Neuron (in vitro differentiated cells): ENCODE results near the gene MIF4GD.
"Not testable (repeated sequence)": the region's sequence is repeated elsewhere in the genome, so short reads cannot be mapped to it uniquely, and the experiment has no call there.

Experiments used
- H2AFZ ChIP-seq: one replicate; pipeline ENCODE4 v1.6.1; 2013; ENCODE audit warnings: low read depth, mild to moderate bottlenecking, inconsistent platforms, low read length, moderate library complexity
- H3K27me3 ChIP-seq: one replicate; pipeline ENCODE4 v1.6.1; 2013; ENCODE audit warnings: low read length; ENCODE audit not compliant: insufficient read depth
- H3K36me3 ChIP-seq: one replicate; pipeline ENCODE4 v1.6.1; 2013; ENCODE audit warnings: low read length; ENCODE audit not compliant: insufficient read depth
- H3K4me1 ChIP-seq: one replicate; pipeline ENCODE4 v1.6.1; 2013; ENCODE audit warnings: low read length; ENCODE audit not compliant: insufficient read depth
- H3K4me3 ChIP-seq: 2 replicates; pipeline ENCODE4 v1.5.1; 2013; ENCODE audit warnings: mild to moderate bottlenecking, low read length, moderate library complexity
- H3K9me3 ChIP-seq: one replicate; pipeline ENCODE4 v1.6.1; 2013; ENCODE audit warnings: low read length

MIF4GD gene

DNA sequence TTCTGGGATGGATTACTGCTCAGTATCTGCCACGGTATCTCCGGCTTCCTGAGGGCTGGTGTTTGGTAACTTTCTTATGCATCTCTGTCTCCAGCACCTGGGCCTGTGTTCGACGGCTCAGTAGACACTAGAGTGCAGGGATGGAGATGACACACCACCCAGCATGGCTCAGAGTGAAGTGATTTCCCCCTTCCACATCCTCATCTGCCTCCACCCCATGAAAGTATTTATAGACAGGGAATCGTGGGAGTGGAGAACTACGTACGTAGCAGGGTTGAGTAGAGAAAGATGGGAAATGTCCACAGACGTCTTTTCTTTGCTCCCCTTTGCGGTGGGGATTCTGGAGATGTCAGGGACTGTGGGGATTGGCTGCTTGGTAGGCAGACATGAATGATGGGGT is 30.0 kb upstream of the MIF4GD start:
- Histone ChIP-seq H3K4me3 (no peak overlapping the region), H3K36me3 (no peaks in the 10 kb centered on the region), H3K4me1 (no peaks in the 10 kb centered on the region)

GRCh38 chr17:75300280-75300679 is 29.2 kb upstream of the MIF4GD start:
- Histone ChIP-seq H3K27me3 (no peaks in the 10 kb centered on the region), H3K9me3 (no peaks in the 10 kb centered on the region), H3K4me1 (no peaks in the 10 kb centered on the region)

More for the DNA sequence above, 30.0 kb upstream of the MIF4GD start:
- no peak overlapping the region for H2AFZ ChIP-seq
- H3K27me3 ChIP-seq: no peaks in the 10 kb centered on the region
- H3K9me3 ChIP-seq: no peaks in the 10 kb centered on the region

DNA sequence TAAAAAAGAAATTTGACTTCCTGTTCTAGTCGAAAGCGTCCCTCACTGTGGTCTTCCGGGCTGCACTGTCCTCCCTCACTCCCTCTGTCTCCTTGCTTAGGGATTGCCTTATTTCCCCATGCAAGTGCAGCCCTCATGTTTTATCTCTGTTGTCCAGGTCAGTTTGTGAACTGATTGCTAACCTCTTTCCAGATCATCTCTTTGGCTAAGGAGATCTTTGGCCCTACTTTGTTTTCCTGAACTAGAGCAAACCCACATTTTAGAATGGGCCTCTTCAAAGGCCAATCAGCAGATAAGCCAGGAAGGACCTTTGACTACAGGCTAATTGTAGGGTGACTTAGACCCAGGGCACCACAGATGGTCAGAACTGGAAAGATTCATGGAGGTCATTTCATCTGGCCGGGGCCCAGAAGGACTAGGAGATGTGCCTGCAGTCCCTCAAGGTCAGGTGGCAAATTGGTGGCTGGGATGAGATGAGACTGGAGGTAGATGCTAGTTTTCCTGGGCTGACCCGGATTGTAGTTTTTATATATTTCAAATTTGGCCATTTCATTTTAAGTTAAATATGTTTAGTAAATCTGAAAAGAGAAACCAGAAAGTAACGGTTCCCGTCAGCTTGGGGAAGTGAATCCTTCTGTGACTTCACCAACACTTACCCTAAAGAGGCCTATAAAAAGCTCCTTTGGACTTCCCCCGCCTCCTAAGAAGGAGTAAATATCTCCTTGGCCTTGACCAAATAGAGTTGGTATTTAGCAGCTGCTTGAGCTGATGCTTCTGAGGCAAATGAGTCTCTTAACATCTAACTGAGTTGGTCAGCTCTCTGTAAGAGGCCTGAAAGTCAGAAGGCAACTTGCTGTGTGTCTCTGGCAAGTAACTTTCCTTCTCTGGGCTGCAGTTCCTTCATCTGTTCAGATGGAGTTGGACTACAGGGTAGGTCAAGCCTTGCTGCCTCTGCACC is 24.4 kb upstream of the MIF4GD start:
- Histone ChIP-seq H3K27me3 (no peaks in the 10 kb centered on the region), H2AFZ (no peak overlapping the region), H3K36me3 (no peaks in the 10 kb centered on the region), H3K4me1 (no peaks in the 10 kb centered on the region), H3K4me3 (no peak overlapping the region), H3K9me3 (no peaks in the 10 kb centered on the region)

More at GRCh38 chr17:75300280-75300679, 29.2 kb upstream of the MIF4GD start:
- Histone ChIP-seq H3K4me3 (no peak overlapping the region), H3K36me3 (no peaks in the 10 kb centered on the region), H2AFZ (no peak overlapping the region)

DNA sequence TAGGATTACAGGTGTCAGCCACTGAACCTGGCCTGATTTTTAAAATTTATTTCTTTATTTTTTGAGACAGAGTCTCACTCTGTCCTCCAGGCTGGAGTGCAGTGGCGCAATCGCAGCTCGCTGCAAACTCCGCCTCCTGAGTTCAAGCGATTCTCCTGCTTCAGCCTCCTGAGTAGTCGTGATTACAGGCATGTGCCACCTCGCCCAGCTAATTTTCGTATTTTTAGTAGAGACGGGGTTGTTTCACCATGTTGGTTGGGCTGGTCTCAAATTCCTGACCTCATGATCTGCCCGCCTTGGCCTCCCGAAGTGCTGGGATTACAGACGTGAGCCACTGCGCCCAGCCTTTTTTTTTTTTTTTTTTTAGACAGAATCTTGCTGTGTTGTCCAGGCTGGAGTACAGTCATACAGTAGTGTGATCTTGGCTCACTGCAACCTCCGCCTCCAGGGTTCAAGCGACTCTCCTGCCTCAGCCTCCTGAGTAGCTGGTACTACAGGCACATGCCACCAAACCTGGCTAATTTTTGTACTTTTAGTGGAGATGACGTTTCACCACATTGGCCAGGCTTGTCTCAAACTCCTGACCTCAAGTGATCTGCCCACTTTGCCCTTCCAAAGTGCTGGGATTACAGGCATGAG is 21.9 kb upstream of the MIF4GD start:
- H2AFZ ChIP-seq, H3K27me3 ChIP-seq, H3K9me3 ChIP-seq, H3K4me1 ChIP-seq, H3K4me3 ChIP-seq, H3K36me3 ChIP-seq: not testable (repeated sequence)

DNA sequence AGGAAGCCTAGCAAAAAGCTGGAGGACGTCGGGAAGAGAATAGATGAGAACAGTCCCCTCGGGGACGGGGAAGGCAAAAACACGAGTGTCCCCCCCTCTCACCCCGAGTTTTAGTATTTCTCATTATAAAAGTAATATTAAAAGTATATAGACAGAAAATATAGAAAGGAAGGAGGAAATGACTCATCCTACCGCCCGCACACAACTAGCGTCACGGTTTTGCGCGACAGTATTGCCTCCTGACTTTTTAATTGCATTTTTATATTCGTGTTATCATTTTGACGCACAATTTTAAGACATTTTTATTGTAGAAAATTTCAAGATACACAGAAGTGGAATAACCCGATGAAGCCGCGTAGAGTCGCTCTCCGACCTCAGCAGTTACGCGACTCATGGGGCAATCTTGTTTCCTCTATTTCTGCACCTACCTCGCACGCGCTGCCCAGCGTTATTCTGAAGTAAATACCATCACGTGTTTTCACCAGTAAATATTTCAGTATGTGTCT is 18.9 kb upstream of the MIF4GD start:
- H2AFZ ChIP-seq: peak overlapping the region; percentile 18
- no peaks in the 10 kb centered on the region for H3K27me3 ChIP-seq
- peak overlapping the region; percentile 59 for H3K4me3 ChIP-seq
- H3K36me3 ChIP-seq: no peaks in the 10 kb centered on the region
- no peaks in the 10 kb centered on the region for H3K9me3 ChIP-seq
- H3K4me1 ChIP-seq: peaks cover 6% of the 10 kb centered on the region

GRCh38 chr17:75289115-75289831 is 18.2 kb upstream of the MIF4GD start, which contains the start of gene SLC25A19:
Gene SLC25A19, minus strand, starts transcription at chr17:75289433. Its CDS starts 2,669 bp downstream, at chr17:75286764.
- peaks cover 6% of the 10 kb centered on the region for H3K4me1 ChIP-seq
- H2AFZ ChIP-seq: peak within 1 kb of the TSS; percentile 82
- no peaks in the 10 kb centered on the region for H3K27me3 ChIP-seq
- H3K36me3 ChIP-seq: no peaks in the 10 kb centered on the region
- H3K4me3 ChIP-seq: peak within 1 kb of the TSS; percentile 67
- no peaks in the 10 kb centered on the region for H3K9me3 ChIP-seq

- Histone ChIP-seq H3K36me3 (no peaks in the 10 kb centered on the region), H3K9me3 (no peaks in the 10 kb centered on the region), H2AFZ (peak overlapping the region; percentile 82), H3K4me1 (peaks cover 6% of the 10 kb centered on the region), H3K27me3 (no peaks in the 10 kb centered on the region), H3K4me3 (peak overlapping the region; percentile 67)
These were observed 17.7 kb upstream of the MIF4GD start for GRCh38 chr17:75288770-75289114.

- Histone ChIP-seq H3K27me3 (no peaks in the 10 kb centered on the region), H3K4me3 (peak overlapping the region; percentile 67), H2AFZ (no peak overlapping the region), H3K36me3 (no peaks in the 10 kb centered on the region), H3K4me1 (peaks cover 6% of the 10 kb centered on the region), H3K9me3 (no peaks in the 10 kb centered on the region)
These were observed 17.3 kb upstream of the MIF4GD start for GRCh38 chr17:75288359-75288758.

DNA sequence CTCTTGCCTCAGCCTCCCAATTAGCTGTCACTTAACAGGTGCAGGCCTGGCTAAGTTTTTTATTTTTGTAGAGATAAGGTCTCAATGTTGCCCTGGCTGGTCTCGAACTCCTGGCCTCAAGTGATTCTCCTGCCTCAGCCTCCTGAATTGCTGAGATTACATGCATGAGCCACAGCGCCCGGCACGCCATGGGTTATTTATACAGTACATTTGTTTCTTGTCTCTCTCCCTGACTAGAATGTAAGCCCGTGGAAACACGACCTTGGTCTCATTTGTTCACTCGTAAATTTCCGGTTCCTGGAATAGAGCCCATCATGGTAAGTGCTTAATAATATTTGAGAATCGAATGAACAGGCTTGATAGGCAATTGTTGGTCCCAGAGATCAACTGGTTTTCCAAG is 16.2 kb upstream of the MIF4GD start:
- Histone ChIP-seq H3K9me3 (no peaks in the 10 kb centered on the region), H3K4me1 (peaks cover 6% of the 10 kb centered on the region), H2AFZ (no peak overlapping the region), H3K36me3 (no peaks in the 10 kb centered on the region), H3K4me3 (no peak overlapping the region), H3K27me3 (no peaks in the 10 kb centered on the region)

DNA sequence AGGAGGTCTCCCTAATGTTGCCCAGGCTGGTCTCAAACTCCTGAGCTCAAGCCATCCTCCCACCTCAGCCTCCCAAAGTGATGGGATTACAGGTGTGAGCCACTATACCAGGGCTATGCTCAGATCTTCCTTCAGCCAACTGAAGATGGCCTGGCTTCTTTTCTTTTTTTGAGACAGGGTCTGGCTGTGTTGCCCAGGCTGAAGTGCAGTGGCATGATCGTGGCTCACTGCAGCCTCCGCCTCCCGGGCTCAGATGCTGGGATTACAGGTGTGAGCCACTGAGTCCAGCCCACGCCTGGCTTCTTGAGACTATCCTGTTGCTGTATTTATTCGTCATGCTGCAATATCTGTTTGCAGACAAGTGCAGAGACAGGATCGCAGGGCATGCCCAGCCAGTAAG is 14.1 kb upstream of the MIF4GD start:
- Histone ChIP-seq H2AFZ (no peak overlapping the region), H3K27me3 (no peaks in the 10 kb centered on the region), H3K4me3 (no peak overlapping the region), H3K36me3 (no peaks in the 10 kb centered on the region), H3K9me3 (no peaks in the 10 kb centered on the region), H3K4me1 (peaks cover 6% of the 10 kb centered on the region)

- H3K9me3 ChIP-seq, H3K27me3 ChIP-seq, H3K4me1 ChIP-seq, H3K4me3 ChIP-seq, H3K36me3 ChIP-seq, H2AFZ ChIP-seq: not testable (repeated sequence)
These were observed 9.2 kb upstream of the MIF4GD start for GRCh38 chr17:75280189-75280588.

DNA sequence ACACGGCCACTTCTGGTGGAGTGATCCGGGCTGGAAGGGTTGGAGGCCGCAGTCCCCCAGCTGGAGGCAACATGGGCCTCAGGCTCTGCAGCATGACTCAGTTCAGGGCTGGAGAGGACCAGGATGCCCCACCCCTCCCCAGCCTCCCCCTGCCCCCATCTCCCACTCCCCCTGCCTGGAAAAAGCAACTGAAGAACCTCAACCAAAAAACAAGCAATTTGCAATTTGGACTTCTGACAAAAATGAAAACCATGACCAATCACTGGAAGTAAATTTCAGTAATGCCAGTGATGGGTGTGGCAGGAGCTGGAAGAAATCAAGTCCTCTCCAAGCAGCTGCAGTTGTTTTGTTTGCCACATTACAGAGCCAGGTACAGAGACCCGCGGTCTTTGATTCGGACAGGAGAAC is 6.6 kb upstream of the MIF4GD start:
- Histone ChIP-seq H2AFZ (no peak overlapping the region), H3K9me3 (no peaks in the 10 kb centered on the region), H3K27me3 (no peaks in the 10 kb centered on the region), H3K4me1 (no peaks in the 10 kb centered on the region), H3K36me3 (no peaks in the 10 kb centered on the region), H3K4me3 (no peak overlapping the region)
